HG03457 (cell line): ENCODE results near the gene ASTN2.

Source experiments
- ATAC-seq: cut with Tn5 transposase; IDR thresholded peaks from one replicate; pipeline ENCODE4 v1.9.1; 2021; ENCODE audit warnings: moderate number of reproducible peaks; ENCODE audit not compliant: unreplicated experiment

The ASTN2 gene

GRCh38 chr9:117414906-117415331, at the start of gene ASTN2:
TSS of gene ASTN2 (minus strand) at chr9:117415057. CDS start at chr9:117414938, 119 bp downstream.
- no peak for ATAC-seq

DNA sequence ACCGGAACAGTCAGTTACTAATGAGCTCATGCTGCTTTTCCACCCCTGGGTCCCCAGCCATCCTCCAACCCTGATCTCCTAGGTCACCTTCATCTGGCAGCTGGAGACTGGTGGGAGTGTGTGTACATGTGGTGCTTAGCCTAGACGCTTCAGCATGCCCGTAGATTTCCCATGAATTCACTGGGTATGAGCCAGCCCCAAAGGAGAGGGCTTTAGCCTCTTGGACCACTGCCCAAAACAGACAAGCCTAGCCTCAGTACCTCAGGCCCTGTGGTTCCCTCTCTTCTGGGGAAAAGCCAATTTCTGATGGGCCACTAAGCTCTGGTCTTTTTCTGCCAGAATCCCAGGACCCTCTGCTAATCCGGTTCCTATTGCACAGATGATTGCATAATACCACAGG, 48.0 kb upstream of the ASTN2 start:
- ATAC-seq: no peak

DNA sequence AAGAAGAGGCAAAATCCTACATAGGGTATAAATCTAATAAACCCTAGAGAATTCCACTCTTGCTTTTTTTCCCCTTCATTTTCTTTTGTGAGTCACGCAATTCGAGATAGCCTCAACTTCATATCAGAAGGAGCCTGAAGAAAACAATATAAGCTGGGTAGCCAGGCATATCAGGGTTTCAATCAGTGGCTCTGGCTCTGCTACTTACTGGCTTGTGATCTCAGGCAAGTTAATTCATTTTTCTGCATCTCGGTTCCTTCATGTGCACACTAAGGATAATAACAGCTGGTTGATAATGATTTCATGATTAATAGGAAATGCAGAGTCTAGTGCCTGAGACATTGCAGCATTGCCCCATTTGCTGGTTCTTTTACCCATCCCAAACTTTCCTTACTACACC, 46.5 kb upstream of the ASTN2 start:
- ATAC-seq: no peak

DNA sequence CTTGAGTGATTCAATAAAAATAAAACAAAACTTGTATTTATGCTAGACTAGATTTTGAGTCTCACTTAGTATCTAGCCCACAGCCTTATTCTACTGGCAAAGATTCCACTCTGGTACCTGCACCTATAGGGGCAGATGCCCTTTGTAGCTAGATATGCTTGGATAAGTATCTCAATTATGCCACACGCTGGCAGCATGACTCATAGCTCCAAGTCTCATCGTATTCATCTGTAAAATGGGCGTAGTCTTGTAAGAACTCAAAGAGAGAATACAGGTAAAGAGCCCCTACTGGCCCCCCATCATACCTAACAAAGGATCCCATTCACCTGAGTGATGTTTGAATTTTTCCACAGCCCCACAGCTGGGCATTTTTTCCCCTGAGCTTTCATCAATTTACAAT, 45.9 kb upstream of the ASTN2 start:
- ATAC-seq: no peak

DNA sequence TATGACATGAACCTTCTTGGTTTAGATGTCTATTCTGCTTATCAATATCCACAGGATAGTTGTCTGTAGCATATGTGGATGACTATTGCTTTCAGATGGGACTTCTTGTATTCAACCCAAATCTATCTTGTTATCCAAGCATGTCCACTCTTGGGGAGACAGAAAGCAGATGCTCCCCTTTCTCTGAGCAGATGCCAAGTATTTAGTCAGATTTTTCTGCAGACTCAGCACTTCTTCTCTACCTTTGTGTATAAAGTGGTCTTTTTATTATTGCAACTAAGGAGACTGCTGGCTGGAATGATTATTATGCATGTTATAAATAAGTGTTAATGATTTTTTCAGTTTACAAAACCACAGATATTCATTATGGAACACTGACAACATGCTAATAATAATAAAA, 45.1 kb upstream of the ASTN2 start:
- ATAC-seq: no peak

GRCh38 chr9:117458066-117458465, 43.2 kb upstream of the ASTN2 start:
- no peak for ATAC-seq

- ATAC-seq: no peak
Measured at GRCh38 chr9:117454711-117455110, 39.9 kb upstream of the ASTN2 start.

GRCh38 chr9:117453737-117454136, 38.9 kb upstream of the ASTN2 start:
- no peak for ATAC-seq

DNA sequence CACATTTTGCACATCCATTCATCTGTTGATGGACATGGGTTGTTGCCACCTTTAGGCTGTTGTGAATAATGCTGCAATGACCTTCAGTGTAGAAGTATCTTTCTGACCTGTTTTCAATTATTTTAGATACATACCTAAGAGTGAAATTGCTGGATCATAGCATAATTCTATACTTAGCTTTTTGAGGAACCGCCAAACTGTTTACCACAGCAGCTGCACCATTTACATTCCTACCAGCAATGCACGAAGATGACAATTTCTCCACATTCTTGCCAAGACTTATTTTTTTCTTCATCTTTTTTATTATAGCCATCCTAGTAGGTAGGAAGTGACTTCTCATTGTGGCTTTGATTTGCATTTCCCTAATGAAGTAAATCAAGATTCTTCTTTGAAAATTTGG, 36.5 kb upstream of the ASTN2 start:
- no peak for ATAC-seq

DNA sequence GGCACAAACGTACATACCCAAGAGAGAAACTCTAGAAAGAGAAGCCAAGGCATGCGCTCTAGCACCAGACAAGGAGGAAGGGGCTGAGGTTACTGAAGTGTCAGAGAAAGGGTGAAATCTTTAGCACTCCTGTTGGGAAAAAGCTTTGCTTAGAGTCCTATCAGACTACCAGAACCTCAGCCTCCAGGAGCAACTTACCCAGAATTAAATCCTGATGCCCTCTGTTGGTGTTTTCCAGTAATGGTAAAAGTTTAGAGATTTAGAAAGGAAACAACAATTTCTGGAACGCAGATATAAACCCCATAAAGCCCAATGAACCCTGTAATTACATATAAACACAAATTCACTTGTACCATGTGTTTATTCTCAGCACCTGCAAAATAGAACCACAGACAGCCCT, 33.2 kb upstream of the ASTN2 start:
- no peak for ATAC-seq

DNA sequence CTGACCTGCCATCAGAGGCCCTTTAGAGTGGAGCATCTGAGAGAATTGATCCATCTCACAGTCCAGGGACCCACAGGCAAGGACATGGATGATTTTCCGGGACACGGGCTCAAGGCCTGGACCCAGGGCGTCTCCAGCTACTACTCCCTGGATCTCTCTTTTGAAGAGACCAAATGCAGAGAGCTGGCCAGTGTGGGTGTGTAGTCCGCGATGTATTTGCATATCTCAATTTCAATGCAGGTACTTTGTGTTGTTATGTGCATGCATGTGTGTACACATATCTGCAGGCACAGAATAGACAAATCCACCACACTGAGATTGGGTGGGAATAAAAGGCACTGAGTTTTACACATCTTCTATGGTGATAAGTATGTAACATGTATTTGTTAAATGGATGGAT, 30.8 kb upstream of the ASTN2 start:
- ATAC-seq: no peak

DNA sequence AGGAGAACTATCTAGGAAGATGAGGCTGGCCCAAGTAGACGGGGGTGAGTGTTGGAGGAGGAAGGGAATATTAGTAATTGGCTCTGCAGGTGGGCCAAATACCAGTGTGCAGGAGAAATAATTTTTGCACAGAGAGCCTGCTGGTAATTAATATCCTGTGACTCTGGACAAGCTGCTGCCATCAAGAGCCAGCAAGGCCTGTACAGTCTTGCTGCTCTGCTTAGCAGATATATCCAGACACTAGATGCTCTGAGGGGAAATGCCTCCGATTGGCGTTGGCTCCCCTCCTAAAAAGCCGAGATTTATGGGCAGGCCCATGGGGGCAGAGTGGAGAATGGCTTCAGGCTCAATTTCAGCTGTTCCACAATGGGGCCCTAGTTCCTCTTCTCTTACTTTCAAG, 29.6 kb upstream of the ASTN2 start:
- ATAC-seq: no peak

GRCh38 chr9:117437283-117437682, 22.4 kb upstream of the ASTN2 start:
- ATAC-seq: no peak

GRCh38 chr9:117435630-117436261, 20.9 kb upstream of the ASTN2 start:
- no peak for ATAC-seq

DNA sequence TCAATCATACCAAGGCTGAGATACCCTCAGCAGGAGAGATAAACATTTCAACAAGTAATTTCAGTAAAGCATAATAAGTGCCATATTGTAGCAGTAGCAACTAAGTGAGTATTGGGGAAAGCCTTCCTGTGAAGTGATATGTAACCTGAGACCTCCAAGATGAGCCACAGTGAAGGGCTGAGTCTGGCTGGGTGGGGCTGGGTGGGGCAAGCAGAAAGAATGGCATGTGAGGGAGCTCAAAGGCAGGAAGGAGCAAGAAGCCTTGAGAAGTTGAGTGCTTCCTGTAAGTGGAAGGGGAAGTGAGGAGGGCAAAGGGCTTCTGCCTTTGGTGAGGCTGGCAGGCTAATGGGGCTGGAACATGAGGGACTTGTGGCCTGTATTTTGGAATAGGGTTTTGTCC, 19.7 kb upstream of the ASTN2 start:
- ATAC-seq: no peak

- ATAC-seq: no peak
Measured at GRCh38 chr9:117430813-117431212, 16.0 kb upstream of the ASTN2 start.

- no peak for ATAC-seq
Measured at GRCh38 chr9:117427357-117427913, 12.6 kb upstream of the ASTN2 start.

- no peak for ATAC-seq
Measured at GRCh38 chr9:117425566-117425965, 10.7 kb upstream of the ASTN2 start.

DNA sequence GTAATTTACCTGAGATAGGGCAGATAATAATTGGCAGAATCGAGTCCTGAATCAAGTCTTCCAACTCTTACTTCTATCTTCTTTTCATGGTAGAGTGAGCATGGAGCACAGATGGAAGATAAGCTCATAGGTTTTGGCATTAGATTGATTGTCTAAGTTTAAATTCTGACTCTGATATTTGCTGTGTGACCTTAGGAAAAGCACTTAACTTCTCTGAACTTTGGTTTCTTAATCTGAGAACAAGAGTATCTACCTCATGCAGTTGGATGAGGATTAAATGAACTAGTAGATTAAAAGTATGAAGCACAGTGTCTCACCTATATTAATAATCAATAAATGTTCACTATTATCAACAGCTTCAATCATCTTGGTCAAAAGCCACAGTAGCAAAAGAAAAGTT, 9.4 kb upstream of the ASTN2 start:
- no peak for ATAC-seq

DNA sequence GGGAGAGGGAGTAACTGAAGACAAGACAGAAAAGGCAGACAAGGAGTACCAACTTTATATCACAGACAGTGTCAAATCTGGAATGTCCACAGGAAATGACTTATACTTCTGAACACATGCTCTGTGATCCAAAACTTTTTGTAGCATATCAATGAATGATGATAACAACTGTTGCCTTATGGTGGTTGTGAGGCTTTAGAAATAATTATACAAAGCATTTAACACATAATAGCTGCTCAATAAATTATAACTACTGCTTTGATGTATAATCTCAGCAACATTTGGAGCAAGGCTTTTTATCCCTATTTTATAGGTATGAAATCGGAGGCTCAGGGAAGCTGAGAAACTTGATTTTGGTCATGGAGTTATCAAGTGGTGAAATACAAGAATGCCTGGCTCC, 3.3 kb upstream of the ASTN2 start:
- ATAC-seq: no peak

- ATAC-seq: no peak
Measured at GRCh38 chr9:117416856-117417255, 2.0 kb upstream of the ASTN2 start.

- no peak for ATAC-seq
Measured at GRCh38 chr9:117415358-117415914, 579 bp upstream of the ASTN2 start.
